WTC11 (cell line): Measurements from ENCODE around the gene MARCKSL1. TPM values are rescaled to one million over a fixed set of nuclear protein-coding genes. Genes with fewer than 3 reads are reported as not detected.

Experiments used
- ATAC-seq: fragments of 200-7000 bp; cut with Tn5 transposase; 2 replicates; pipeline ENCODE4 v1.10.0; 2021; ENCODE audit warnings: mild to moderate bottlenecking, moderate library complexity
- CTCF ChIA-PET: fragments of 300-600 bp; sonication (Branson Sonifier 250); formaldehyde crosslinking; loops from one replicate; lab custom pipeline; 2021; ENCODE audit warnings: antibody characterized with exemption; lab: Charles Lee
- POLR2A ChIA-PET: fragments of 350-600 bp; sonication (Branson Sonifier 250); formaldehyde crosslinking; loops from one replicate; lab custom pipeline; 2021; ENCODE audit warnings: antibody characterized with exemption; lab: Charles Lee
- DNase-seq: peaks from one replicate; pipeline ENCODE4 v3.0.0; 2021; ENCODE audit warnings: low spot score
- H3K27ac Mint-ChIP-seq: 2 replicates; pipeline ENCODE4 v1.8.0; 2021; ENCODE audit warnings: mixed read lengths
- H3K27me3 Mint-ChIP-seq: 2 replicates; pipeline ENCODE4 v1.8.0; 2021; ENCODE audit warnings: low read depth, mild to moderate bottlenecking, moderate library complexity, mixed read lengths
- H3K36me3 Mint-ChIP-seq: 2 replicates; pipeline ENCODE4 v1.8.0; 2021; ENCODE audit warnings: mixed read lengths
- H3K4me1 Mint-ChIP-seq: 2 replicates; pipeline ENCODE4 v1.8.0; 2022; ENCODE audit warnings: mixed read lengths
- H3K4me3 Mint-ChIP-seq: 2 replicates; pipeline ENCODE4 v1.8.0; 2021; ENCODE audit warnings: mild to moderate bottlenecking, moderate library complexity, mixed read lengths
- H3K9me3 Mint-ChIP-seq: 2 replicates; pipeline ENCODE4 v1.8.0; 2021; ENCODE audit warnings: mixed read lengths
- AR ChIP-seq: fragments of 250-450 bp; sonication (Bioruptor Pico); IDR thresholded peaks from 2 replicates; pipeline ENCODE4 v1.9.0; 2021; ENCODE audit warnings: mild to moderate bottlenecking
- ESRRA ChIP-seq: sonication (generic); formaldehyde crosslinking; IDR thresholded peaks from 2 replicates; pipeline ENCODE4 v1.8.1; 2022; ENCODE audit warnings: mild to moderate bottlenecking, missing genetic modification reagents, borderline replicate concordance
- FOXJ3 ChIP-seq: sonication (generic); formaldehyde crosslinking; IDR thresholded peaks from 2 replicates; pipeline ENCODE4 v1.9.0; 2021; ENCODE audit warnings: missing genetic modification reagents, mild to moderate bottlenecking, borderline replicate concordance
- FOXP1 ChIP-seq: sonication (generic); formaldehyde crosslinking; IDR thresholded peaks from 2 replicates; pipeline ENCODE4 v1.8.0; 2022; ENCODE audit warnings: missing genetic modification reagents, mild to moderate bottlenecking, moderate library complexity, borderline replicate concordance
- GABPB1 ChIP-seq: sonication (generic); formaldehyde crosslinking; IDR thresholded peaks from 2 replicates; pipeline ENCODE4 v1.8.1; 2023; ENCODE audit warnings: mild to moderate bottlenecking, missing genetic modification reagents
- HMGA2 ChIP-seq: fragments of 250-450 bp; sonication (Bioruptor Pico); IDR thresholded peaks from 2 replicates; pipeline ENCODE4 v1.4.0; 2021; ENCODE audit warnings: mild to moderate bottlenecking, moderate library complexity
- MYBL2 ChIP-seq: sonication (generic); formaldehyde crosslinking; IDR thresholded peaks from 2 replicates; pipeline ENCODE4 v1.8.1; 2023; ENCODE audit warnings: mild to moderate bottlenecking, moderate library complexity, missing genetic modification reagents
- NFATC4 ChIP-seq: fragments of 250-450 bp; sonication (Bioruptor Pico); IDR thresholded peaks from 2 replicates; pipeline ENCODE4 v1.9.0; 2021; ENCODE audit warnings: mild to moderate bottlenecking
- NFYB ChIP-seq: sonication (generic); formaldehyde crosslinking; conservative IDR thresholded peaks from 2 replicates; pipeline ENCODE4 v1.8.0; 2022; ENCODE audit warnings: low read depth, missing genetic modification reagents
- PREB ChIP-seq: sonication (generic); formaldehyde crosslinking; IDR thresholded peaks from 2 replicates; pipeline ENCODE4 v1.8.1; 2022; ENCODE audit warnings: mild to moderate bottlenecking, missing genetic modification reagents, moderate library complexity, borderline replicate concordance
- TEAD1 ChIP-seq: sonication (generic); formaldehyde crosslinking; IDR thresholded peaks from 2 replicates; pipeline ENCODE4 v1.8.0; 2022; ENCODE audit warnings: mild to moderate bottlenecking, missing genetic modification reagents
- ZBTB43 ChIP-seq: sonication (generic); formaldehyde crosslinking; IDR thresholded peaks from 2 replicates; pipeline ENCODE4 v1.8.1; 2023; ENCODE audit warnings: mild to moderate bottlenecking, missing genetic modification reagents
- ZNF219 ChIP-seq: sonication (generic); formaldehyde crosslinking; IDR thresholded peaks from 2 replicates; pipeline ENCODE4 v1.8.0; 2023; ENCODE audit warnings: missing genetic modification reagents, mild to moderate bottlenecking, borderline replicate concordance
- total RNA-seq: library from RNA; stranded (reverse); gene quantifications from 3 replicates; pipeline ENCODE4 v1.2.3, GENCODE V29; 2021
- TF ChIP-seq, protein P1 (sequence below): sonication (generic); formaldehyde crosslinking; IDR thresholded peaks from 2 replicates; pipeline ENCODE4 v1.8.1; 2023; ENCODE audit warnings: mild to moderate bottlenecking, moderate library complexity, missing genetic modification reagents
- TF ChIP-seq, protein P2 (sequence below): sonication (generic); formaldehyde crosslinking; IDR thresholded peaks from 2 replicates; pipeline ENCODE4 v1.8.0; 2022; ENCODE audit warnings: mild to moderate bottlenecking, missing genetic modification reagents
- TF ChIP-seq, protein P3 (sequence below): sonication (generic); formaldehyde crosslinking; IDR thresholded peaks from 2 replicates; pipeline ENCODE4 v1.8.0; 2022; ENCODE audit warnings: missing genetic modification reagents
- TF ChIP-seq, protein P4 (sequence below): sonication (generic); formaldehyde crosslinking; IDR thresholded peaks from 2 replicates; pipeline ENCODE4 v1.8.0; 2022; ENCODE audit warnings: mild to moderate bottlenecking, missing genetic modification reagents

MARCKSL1 gene
- total RNA-seq, 1 experiment from 2014 or later, result 450 TPM

GRCh38 chr1:32334864-32335534, 1.0 kb downstream of the MARCKSL1 start (continued):
- TF ChIP-seq, protein P1, sequence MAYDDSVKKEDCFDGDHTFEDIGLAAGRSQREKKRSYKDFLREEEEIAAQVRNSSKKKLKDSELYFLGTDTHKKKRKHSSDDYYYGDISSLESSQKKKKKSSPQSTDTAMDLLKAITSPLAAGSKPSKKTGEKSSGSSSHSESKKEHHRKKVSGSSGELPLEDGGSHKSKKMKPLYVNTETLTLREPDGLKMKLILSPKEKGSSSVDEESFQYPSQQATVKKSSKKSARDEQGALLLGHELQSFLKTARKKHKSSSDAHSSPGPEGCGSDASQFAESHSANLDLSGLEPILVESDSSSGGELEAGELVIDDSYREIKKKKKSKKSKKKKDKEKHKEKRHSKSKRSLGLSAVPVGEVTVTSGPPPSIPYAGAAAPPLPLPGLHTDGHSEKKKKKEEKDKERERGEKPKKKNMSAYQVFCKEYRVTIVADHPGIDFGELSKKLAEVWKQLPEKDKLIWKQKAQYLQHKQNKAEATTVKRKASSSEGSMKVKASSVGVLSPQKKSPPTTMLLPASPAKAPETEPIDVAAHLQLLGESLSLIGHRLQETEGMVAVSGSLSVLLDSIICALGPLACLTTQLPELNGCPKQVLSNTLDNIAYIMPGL (CRISPR knock-in tag), result peak; percentile 59; the same call in 1 of the 2 replicates
- TF ChIP-seq, protein P2, sequence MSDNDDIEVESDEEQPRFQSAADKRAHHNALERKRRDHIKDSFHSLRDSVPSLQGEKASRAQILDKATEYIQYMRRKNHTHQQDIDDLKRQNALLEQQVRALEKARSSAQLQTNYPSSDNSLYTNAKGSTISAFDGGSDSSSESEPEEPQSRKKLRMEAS, result peak; percentile 31; the same call in 1 of the 2 replicates
- TF ChIP-seq, protein P3, sequence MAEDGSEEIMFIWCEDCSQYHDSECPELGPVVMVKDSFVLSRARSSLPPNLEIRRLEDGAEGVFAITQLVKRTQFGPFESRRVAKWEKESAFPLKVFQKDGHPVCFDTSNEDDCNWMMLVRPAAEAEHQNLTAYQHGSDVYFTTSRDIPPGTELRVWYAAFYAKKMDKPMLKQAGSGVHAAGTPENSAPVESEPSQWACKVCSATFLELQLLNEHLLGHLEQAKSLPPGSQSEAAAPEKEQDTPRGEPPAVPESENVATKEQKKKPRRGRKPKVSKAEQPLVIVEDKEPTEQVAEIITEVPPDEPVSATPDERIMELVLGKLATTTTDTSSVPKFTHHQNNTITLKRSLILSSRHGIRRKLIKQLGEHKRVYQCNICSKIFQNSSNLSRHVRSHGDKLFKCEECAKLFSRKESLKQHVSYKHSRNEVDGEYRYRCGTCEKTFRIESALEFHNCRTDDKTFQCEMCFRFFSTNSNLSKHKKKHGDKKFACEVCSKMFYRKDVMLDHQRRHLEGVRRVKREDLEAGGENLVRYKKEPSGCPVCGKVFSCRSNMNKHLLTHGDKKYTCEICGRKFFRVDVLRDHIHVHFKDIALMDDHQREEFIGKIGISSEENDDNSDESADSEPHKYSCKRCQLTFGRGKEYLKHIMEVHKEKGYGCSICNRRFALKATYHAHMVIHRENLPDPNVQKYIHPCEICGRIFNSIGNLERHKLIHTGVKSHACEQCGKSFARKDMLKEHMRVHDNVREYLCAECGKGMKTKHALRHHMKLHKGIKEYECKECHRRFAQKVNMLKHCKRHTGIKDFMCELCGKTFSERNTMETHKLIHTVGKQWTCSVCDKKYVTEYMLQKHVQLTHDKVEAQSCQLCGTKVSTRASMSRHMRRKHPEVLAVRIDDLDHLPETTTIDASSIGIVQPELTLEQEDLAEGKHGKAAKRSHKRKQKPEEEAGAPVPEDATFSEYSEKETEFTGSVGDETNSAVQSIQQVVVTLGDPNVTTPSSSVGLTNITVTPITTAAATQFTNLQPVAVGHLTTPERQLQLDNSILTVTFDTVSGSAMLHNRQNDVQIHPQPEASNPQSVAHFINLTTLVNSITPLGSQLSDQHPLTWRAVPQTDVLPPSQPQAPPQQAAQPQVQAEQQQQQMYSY, result no peak
- TF ChIP-seq, all 79 proteins: peak for 11

DNA sequence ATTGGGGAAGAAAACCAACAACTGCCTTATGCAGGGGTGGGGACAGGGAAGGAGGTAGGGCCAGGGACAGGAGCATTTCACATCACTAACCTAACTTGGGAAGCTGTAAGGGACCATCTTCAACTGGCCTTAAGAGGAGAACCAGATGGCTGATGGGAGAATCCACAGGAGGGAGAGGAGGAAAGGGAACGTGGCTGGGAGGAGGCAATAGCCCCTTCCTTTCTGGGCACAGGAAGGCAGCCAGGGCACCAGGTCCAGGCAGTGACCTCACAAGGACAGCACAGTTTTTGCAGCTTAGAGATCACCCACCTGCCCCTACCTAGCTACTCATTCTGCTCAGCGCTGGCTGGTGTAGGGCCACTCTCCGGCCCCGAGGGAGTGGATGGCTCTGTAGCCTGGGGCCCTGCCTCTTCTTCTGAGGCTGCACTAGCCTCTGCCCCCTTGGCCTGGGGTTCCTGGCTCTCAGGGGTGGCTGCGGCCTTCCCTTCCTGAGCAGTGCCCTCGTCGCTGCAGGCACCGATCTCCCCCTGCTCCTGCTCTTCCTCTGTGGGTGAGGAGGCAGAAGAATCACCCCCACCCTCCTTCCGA, 1.7 kb downstream of the MARCKSL1 start:
- DNase-seq (no peak), ATAC-seq (no peak)
- ChIA-PET POLR2A (interaction anchor here (0.6 to 1.2 kb wide), 3 partner anchors 13 to 93 kb away, joined by 4 to 8 read pairs (median 5); no protein-coding TSS in a partner anchor), CTCF (interaction anchor here (0.9 kb wide), 1 partner anchor 29 kb away, joined by 4 read pairs; the partner anchor contains the start of genes FAM229A and TSSK3)
- Mint-ChIP-seq H3K27me3 (peaks cover 16% of the 10 kb centered on the region), H3K4me3 (peak overlapping the region; percentile 95), H3K27ac (peak overlapping the region; percentile 96), H3K36me3 (peaks cover 42% of the 10 kb centered on the region), H3K4me1 (peaks cover 44% of the 10 kb centered on the region), H3K9me3 (no peaks in the 10 kb centered on the region)
- TF ChIP-seq GABPB1 (CRISPR knock-in tag), result no peak
- no peak for TF ChIP-seq ZBTB43
- TF ChIP-seq HMGA2 (CRISPR knock-in tag), result no peak
- TF ChIP-seq FOXJ3 (CRISPR knock-in tag), result no peak
- no peak for TF ChIP-seq MYBL2 (CRISPR knock-in tag)
- no peak; the same call in 1 of the 2 replicates for TF ChIP-seq FOXP1
- TF ChIP-seq, protein P4, sequence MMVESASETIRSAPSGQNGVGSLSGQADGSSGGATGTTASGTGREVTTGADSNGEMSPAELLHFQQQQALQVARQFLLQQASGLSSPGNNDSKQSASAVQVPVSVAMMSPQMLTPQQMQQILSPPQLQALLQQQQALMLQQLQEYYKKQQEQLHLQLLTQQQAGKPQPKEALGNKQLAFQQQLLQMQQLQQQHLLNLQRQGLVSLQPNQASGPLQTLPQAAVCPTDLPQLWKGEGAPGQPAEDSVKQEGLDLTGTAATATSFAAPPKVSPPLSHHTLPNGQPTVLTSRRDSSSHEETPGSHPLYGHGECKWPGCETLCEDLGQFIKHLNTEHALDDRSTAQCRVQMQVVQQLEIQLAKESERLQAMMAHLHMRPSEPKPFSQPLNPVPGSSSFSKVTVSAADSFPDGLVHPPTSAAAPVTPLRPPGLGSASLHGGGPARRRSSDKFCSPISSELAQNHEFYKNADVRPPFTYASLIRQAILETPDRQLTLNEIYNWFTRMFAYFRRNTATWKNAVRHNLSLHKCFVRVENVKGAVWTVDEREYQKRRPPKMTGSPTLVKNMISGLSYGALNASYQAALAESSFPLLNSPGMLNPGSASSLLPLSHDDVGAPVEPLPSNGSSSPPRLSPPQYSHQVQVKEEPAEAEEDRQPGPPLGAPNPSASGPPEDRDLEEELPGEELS (CRISPR knock-in tag), result no peak
- no peak for TF ChIP-seq ESRRA (CRISPR knock-in tag)
- no peak for TF ChIP-seq PREB (CRISPR knock-in tag)
- no peak for TF ChIP-seq AR
- TF ChIP-seq NFATC4 (CRISPR knock-in tag), result no peak
- TF ChIP-seq NFYB (CRISPR knock-in tag), result no peak
- TF ChIP-seq ZNF219 (CRISPR knock-in tag), result no peak
- TF ChIP-seq, protein P2, result no peak
- no peak for TF ChIP-seq TEAD1
